HTR-8/SVneo (cell line): ENCODE measurements around the gene FNBP1.

ENCODE experiments used
- DNase-seq: peaks from one replicate; pipeline ENCODE4 v3.0.0; 2011; ENCODE audit warnings: low spot score, mixed read lengths; ENCODE audit not compliant: insufficient read length
- FAIRE-seq: peaks from 2 replicates; lab custom pipeline; 2011; peaks lifted over from hg19 to GRCh38; lab: Jason Lieb, UNC

Gene FNBP1

GRCh38 chr9:130042885-130043653 lies at the start of gene FNBP1:
Gene FNBP1, minus strand, starts transcription at chr9:130043189. Its CDS starts 214 bp downstream, at chr9:130042975.
- DNase-seq = peak; percentile 79
- FAIRE-seq = no peak

GRCh38 chr9:130090915-130091314 lies 47.9 kb upstream of the FNBP1 start:
- FAIRE-seq = no peak
- DNase-seq = no peak

- FAIRE-seq (no peak), DNase-seq (no peak)
Measured at GRCh38 chr9:130089141-130089540, 46.2 kb upstream of the FNBP1 start.

- no peak for DNase-seq
- no peak for FAIRE-seq
Measured at GRCh38 chr9:130088051-130088450, 45.1 kb upstream of the FNBP1 start.

GRCh38 chr9:130084337-130084736 lies 41.3 kb upstream of the FNBP1 start:
- FAIRE-seq = no peak
- no peak for DNase-seq

- DNase-seq = no peak
- FAIRE-seq = no peak
Measured at GRCh38 chr9:130078547-130078946, 35.6 kb upstream of the FNBP1 start.

- no peak for FAIRE-seq
- DNase-seq = no peak
Measured at GRCh38 chr9:130073373-130073772, 30.4 kb upstream of the FNBP1 start.

GRCh38 chr9:130072515-130073235 lies 29.7 kb upstream of the FNBP1 start:
- FAIRE-seq (no peak), DNase-seq (no peak)

- FAIRE-seq (no peak), DNase-seq (no peak)
Measured at GRCh38 chr9:130069048-130069447, 26.1 kb upstream of the FNBP1 start.

- no peak for DNase-seq
- FAIRE-seq = no peak
Measured at GRCh38 chr9:130064621-130065020, 21.6 kb upstream of the FNBP1 start.

GRCh38 chr9:130062750-130063149 lies 19.8 kb upstream of the FNBP1 start:
- DNase-seq (no peak), FAIRE-seq (no peak)

GRCh38 chr9:130060296-130060695 lies 17.3 kb upstream of the FNBP1 start:
- FAIRE-seq (no peak), DNase-seq (no peak)

GRCh38 chr9:130058887-130059286 lies 15.9 kb upstream of the FNBP1 start:
- no peak for DNase-seq
- FAIRE-seq = no peak

GRCh38 chr9:130058154-130058553 lies 15.2 kb upstream of the FNBP1 start:
- FAIRE-seq (no peak), DNase-seq (no peak)

- DNase-seq = no peak
- FAIRE-seq = no peak
Measured at GRCh38 chr9:130054820-130055219, 11.8 kb upstream of the FNBP1 start.

GRCh38 chr9:130054325-130054786 lies 11.4 kb upstream of the FNBP1 start:
- DNase-seq (no peak), FAIRE-seq (no peak)

GRCh38 chr9:130053504-130054324 lies 10.7 kb upstream of the FNBP1 start, which contains the start of gene GPR107:
Gene GPR107, plus strand, starts transcription at chr9:130053906. Its CDS starts 27 bp downstream, at chr9:130053933.
- no peak for FAIRE-seq
- peak; percentile 83 for DNase-seq

GRCh38 chr9:130053109-130053503 lies 10.1 kb upstream of the FNBP1 start:
- no peak for FAIRE-seq

GRCh38 chr9:130051855-130052254 lies 8.9 kb upstream of the FNBP1 start:
- no peak for FAIRE-seq
- DNase-seq = no peak

More at GRCh38 chr9:130053109-130053503, 10.1 kb upstream of the FNBP1 start:
- no peak for DNase-seq

- DNase-seq (no peak), FAIRE-seq (no peak)
Measured at GRCh38 chr9:130050462-130050861, 7.5 kb upstream of the FNBP1 start.
